SK-N-SH treated with all-trans-retinoic acid at 6 μM for 48 hours (cell line): ENCODE data around the gene RGMB.

ENCODE experiments used
- CSDC2 ChIP-seq: fragments of 250-450 bp; sonication (Bioruptor Pico); IDR thresholded peaks from 2 replicates; pipeline ENCODE4 v1.5.0; 2020; ENCODE audit warnings: mild to moderate bottlenecking, moderate library complexity
- OSR1 ChIP-seq: fragments of 250-450 bp; sonication (Bioruptor Pico); IDR thresholded peaks from 2 replicates; pipeline ENCODE4 v1.8.0; 2022; ENCODE audit warnings: moderate library complexity, mild to moderate bottlenecking, inconsistent platforms
- PPARA ChIP-seq: fragments of 250-450 bp; sonication (Bioruptor Pico); IDR thresholded peaks from 2 replicates; pipeline ENCODE4 v1.5.0; 2020; ENCODE audit warnings: mild to moderate bottlenecking, borderline replicate concordance
- ZNF8 ChIP-seq: fragments of 450-650 bp; formaldehyde crosslinking; IDR thresholded peaks from 2 replicates; pipeline ENCODE4 v1.5.0; 2020; ENCODE audit warnings: mild to moderate bottlenecking, moderate library complexity
- TF ChIP-seq, protein P1 (sequence below): fragments of 250-450 bp; sonication (Bioruptor Pico); IDR thresholded peaks from 2 replicates; pipeline ENCODE4 v1.8.0; 2020; ENCODE audit warnings: mild to moderate bottlenecking, moderate library complexity, borderline replicate concordance
- TF ChIP-seq, protein P2 (sequence below): fragments of 250-450 bp; sonication (Bioruptor Pico); IDR thresholded peaks from 2 replicates; pipeline ENCODE4 v1.8.0; 2021; ENCODE audit warnings: low read depth, mild to moderate bottlenecking, moderate library complexity, borderline replicate concordance

DNA sequence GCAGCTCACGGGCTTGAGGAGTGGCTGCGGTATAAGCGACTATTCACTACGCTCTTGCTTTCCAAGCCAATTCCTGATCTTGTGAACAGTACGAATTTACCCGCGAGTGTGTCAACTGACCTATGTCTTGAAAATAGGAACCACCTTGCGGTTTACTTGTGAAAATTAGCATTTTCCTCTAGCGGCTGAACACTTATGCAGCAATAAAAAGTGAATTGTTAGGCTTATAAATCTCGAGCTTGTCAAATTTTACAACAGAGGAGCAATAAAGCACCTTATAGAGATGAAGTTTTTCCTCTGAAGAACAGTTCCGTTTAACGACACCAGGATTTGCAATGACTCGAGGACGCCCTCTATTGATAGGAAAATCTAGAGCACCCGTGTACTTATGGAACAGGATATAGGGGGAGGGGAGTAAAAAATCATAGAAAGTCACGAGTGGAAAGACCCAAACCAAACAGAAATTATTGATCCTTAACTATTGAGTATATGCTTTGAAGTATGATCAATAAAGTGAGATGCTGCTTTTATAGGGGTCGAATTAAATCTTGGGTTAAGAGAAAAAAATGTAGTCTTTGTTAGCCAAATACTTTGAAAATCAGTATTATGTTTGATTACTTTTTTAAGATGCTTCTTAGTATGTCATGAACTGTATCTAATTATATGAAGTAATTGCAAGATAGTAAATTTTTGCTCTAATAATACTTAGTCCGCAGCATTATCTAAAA is 1.9 kb upstream of the RGMB start:
- no peak for TF ChIP-seq OSR1 (CRISPR knock-in tag)
- TF ChIP-seq ZNF8 (CRISPR knock-in tag): no peak
- TF ChIP-seq, protein P1, sequence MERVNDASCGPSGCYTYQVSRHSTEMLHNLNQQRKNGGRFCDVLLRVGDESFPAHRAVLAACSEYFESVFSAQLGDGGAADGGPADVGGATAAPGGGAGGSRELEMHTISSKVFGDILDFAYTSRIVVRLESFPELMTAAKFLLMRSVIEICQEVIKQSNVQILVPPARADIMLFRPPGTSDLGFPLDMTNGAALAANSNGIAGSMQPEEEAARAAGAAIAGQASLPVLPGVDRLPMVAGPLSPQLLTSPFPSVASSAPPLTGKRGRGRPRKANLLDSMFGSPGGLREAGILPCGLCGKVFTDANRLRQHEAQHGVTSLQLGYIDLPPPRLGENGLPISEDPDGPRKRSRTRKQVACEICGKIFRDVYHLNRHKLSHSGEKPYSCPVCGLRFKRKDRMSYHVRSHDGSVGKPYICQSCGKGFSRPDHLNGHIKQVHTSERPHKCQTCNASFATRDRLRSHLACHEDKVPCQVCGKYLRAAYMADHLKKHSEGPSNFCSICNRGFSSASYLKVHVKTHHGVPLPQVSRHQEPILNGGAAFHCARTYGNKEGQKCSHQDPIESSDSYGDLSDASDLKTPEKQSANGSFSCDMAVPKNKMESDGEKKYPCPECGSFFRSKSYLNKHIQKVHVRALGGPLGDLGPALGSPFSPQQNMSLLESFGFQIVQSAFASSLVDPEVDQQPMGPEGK: no peak
- no peak for TF ChIP-seq PPARA (CRISPR knock-in tag)
- TF ChIP-seq, protein P2, sequence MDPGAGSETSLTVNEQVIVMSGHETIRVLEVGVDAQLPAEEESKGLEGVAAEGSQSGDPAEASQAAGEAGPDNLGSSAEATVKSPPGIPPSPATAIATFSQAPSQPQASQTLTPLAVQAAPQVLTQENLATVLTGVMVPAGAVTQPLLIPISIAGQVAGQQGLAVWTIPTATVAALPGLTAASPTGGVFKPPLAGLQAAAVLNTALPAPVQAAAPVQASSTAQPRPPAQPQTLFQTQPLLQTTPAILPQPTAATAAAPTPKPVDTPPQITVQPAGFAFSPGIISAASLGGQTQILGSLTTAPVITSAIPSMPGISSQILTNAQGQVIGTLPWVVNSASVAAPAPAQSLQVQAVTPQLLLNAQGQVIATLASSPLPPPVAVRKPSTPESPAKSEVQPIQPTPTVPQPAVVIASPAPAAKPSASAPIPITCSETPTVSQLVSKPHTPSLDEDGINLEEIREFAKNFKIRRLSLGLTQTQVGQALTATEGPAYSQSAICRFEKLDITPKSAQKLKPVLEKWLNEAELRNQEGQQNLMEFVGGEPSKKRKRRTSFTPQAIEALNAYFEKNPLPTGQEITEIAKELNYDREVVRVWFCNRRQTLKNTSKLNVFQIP (CRISPR knock-in tag): no peak
- no peak for TF ChIP-seq CSDC2
